ENCODE measurements around the gene DNAAF5. TPM values are rescaled to one million over a fixed set of nuclear protein-coding genes. Genes with fewer than 3 reads are reported as not detected.

DNAAF5 gene
- total RNA-seq, 2 experiments from 2014 or later = 25.5 to 27.0 TPM

DNA sequence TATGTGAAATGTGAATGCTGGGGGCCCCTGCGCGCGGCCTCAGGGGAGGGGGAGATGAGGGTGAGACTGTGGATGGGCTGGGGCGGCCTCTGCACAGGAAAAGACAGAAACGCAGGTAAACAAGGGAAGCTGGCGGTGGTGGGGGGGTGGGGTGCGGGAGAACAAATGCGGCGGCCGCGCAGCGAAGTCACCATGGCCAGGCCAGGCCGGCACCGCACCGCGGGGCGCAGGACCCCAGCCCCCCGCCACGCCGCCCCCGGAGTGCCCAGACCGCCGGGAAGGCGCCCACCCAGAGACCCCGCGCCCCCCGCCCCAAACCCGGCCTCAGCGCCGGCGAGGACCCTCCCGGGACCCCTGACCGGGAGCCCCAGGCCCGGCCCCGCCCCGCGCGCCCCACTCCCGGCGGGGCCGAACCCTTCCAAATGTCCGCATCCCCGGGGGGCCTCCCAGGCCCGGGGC, 14.5 kb upstream of the DNAAF5 start:
- H3K4me1 Mint-ChIP-seq (ENCODE audit: low read depth) = peaks cover 13% of the 10 kb centered on the region
- no peak for DNase-seq
- H3K4me3 Mint-ChIP-seq = no peak overlapping the region

DNA sequence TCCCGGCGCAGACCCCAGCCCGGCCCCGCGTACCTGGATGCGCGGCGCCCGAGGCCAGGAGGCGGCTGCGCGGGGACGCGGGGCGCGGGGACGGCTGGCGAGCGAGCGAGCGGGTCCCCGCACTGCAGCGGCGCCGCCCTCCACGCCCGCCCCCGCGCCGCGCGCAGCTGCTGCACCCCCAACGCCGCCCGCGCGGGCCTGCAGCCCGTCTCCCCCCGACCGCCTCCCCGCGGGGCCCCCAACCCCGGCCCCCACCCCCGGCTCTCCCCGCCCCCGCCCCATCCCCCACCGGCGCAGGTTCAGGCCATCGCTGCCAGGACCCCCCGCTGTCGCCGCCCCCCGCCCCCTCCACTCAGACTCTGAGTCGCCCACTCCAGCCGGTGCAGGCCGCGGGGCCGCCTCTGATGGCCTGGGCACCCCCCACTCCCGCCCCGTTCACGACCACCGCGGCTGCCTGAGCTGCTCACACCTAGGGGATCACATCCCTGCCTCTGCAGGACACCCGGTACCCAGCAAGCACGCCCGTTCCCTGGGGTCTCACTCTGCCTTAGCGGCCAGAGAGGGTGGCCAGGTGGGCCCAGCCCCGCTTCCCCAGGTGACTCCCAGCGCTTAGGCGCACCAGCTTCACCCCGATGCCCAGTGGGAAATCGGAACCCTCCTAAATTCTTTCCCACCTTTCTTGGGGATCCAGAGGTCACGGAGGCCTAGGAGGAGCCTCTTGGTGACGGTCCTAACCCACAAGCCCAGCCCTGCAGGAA, 13.9 kb upstream of the DNAAF5 start:
- H3K9me3 Mint-ChIP-seq (ENCODE audit: insufficient read depth) = no peaks in the 10 kb centered on the region
- H3K36me3 Mint-ChIP-seq (ENCODE audit: low read depth) = peaks cover 22% of the 10 kb centered on the region
- ChIA-PET POLR2A (no interaction called here), CTCF (no interaction called here)
- ATAC-seq (peak; percentile 62), DNase-seq (no peak)
- H3K27ac Mint-ChIP-seq = no peak overlapping the region
- H3K4me1 Mint-ChIP-seq (ENCODE audit: low read depth) = peaks cover 13% of the 10 kb centered on the region
- H3K27me3 Mint-ChIP-seq (ENCODE audit: low read depth) = no peaks in the 10 kb centered on the region
- H3K4me3 Mint-ChIP-seq = no peak overlapping the region

More for the DNA sequence above, 14.5 kb upstream of the DNAAF5 start:
- Mint-ChIP-seq H3K36me3 (ENCODE audit: low read depth) (peaks cover 27% of the 10 kb centered on the region), H3K27ac (no peak overlapping the region), H3K9me3 (ENCODE audit: insufficient read depth) (no peaks in the 10 kb centered on the region), H3K27me3 (ENCODE audit: low read depth) (no peaks in the 10 kb centered on the region)
- POLR2A ChIA-PET = no interaction called here
- CTCF ChIA-PET = no interaction called here
- no peak for ATAC-seq

DNA sequence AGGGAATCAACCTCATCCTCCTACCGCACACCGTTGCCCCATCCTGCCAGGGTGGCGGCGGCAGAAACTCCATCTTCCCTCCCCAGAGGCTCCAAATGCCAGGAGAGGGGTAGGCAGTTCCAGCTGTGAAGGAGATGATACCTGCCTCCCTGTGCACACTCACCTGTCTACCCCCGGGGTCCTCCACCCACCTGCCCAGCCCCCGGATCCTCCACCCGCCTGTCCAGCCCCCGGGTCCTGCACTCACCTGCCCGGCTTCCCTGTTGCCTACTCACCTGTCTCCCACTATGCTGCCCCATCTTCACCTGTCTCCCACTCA, 13.4 kb upstream of the DNAAF5 start:
- Mint-ChIP-seq H3K4me1 (ENCODE audit: low read depth) (peaks cover 13% of the 10 kb centered on the region), H3K27ac (peak overlapping the region; percentile 14), H3K4me3 (peak overlapping the region; percentile 17), H3K27me3 (ENCODE audit: low read depth) (no peaks in the 10 kb centered on the region), H3K36me3 (ENCODE audit: low read depth) (peaks cover 17% of the 10 kb centered on the region), H3K9me3 (ENCODE audit: insufficient read depth) (no peaks in the 10 kb centered on the region)
- ATAC-seq = no peak
- no peak for DNase-seq
- ChIA-PET CTCF (no interaction called here), POLR2A (no interaction called here)

DNA sequence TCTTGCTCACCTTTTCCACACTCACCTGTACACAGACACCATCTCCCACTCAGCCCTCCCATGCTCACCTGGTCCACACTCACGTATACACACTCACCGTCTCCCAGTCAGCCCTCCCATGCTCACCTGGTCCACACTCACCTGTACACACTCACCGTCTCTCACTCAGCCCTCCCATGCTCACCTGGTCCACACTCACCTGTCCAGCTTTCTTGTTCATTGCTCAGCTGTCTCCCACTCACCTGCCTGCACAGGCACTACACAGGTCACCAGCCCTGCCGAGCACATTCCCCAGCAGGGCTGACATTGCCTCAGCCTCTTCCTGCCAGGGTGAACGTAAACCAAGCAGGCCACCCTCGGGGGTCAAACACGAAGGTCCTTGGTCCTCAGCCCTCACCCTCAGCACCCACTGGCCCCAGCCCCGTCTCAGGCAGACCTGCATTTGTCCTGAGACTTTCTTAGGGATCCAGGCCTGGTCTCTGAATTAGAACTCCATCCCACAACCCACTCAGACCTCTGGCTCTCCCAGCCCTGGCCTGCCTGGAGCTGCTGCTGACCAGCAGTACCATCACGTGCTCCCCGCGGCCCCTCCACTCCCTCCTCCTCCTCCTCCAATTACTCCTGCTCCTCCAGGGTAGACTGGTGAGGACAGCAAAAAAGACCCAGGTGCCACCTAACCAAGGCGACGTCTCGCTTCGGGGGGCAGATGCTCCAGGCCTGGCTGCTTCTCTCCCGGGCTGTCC, 12.8 kb upstream of the DNAAF5 start:
- ATAC-seq = no peak
- ChIA-PET CTCF (no interaction called here), POLR2A (no interaction called here)
- Mint-ChIP-seq H3K4me3 (peak overlapping the region; percentile 17), H3K4me1 (ENCODE audit: low read depth) (peaks cover 13% of the 10 kb centered on the region), H3K36me3 (ENCODE audit: low read depth) (peaks cover 18% of the 10 kb centered on the region), H3K27ac (peak overlapping the region; percentile 14), H3K27me3 (ENCODE audit: low read depth) (no peaks in the 10 kb centered on the region), H3K9me3 (ENCODE audit: insufficient read depth) (no peaks in the 10 kb centered on the region)
- DNase-seq = no peak

DNA sequence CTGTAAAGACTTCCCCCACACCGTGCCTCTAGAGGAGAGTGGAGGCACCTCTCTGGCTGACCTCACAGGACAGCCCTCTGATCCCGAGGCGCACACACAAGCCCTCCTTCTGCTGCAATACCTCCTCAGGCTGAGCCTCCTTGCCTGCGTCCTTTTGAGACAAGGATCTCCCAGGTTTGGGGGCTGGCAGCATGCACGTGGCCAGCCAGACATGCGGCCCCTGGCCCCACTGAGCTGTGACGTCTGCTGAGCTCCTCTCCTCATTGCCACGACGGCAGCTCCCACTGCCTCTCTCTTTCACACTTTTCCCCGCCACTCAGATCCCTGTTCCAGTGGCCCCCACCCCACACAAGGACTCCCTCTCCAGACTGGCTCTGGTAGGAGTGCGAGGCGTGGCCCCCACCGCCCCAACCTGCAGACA, 12.2 kb upstream of the DNAAF5 start:
- no peak for DNase-seq

DNA sequence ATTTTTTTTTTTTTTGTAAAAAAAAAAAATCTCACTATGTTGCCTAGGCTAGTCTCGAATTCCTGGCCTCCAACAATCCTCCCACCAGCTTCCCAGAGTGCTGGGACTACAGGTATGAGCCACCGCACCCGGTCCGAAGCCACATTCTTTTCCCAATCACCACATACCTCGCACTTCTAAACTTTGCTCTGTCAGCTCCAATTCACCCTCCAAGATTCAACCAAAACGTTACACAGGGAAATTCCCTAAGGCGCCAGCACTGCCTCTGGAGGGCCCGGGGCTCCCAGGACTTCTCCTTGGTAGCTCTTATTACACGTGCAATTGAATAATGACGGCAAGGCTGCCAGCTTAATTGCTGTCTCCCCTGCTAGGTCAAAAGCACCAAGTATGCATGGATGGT, 10.3 kb upstream of the DNAAF5 start:
- no peak overlapping the region for H3K4me3 Mint-ChIP-seq
- no peak for ATAC-seq

More for the DNA sequence above, 12.2 kb upstream of the DNAAF5 start:
- Mint-ChIP-seq H3K27me3 (ENCODE audit: low read depth) (no peaks in the 10 kb centered on the region), H3K4me1 (ENCODE audit: low read depth) (peaks cover 13% of the 10 kb centered on the region), H3K36me3 (ENCODE audit: low read depth) (peaks cover 19% of the 10 kb centered on the region), H3K9me3 (ENCODE audit: insufficient read depth) (no peaks in the 10 kb centered on the region), H3K4me3 (no peak overlapping the region), H3K27ac (no peak overlapping the region)
- ChIA-PET POLR2A (no interaction called here), CTCF (no interaction called here)
- ATAC-seq = no peak

DNA sequence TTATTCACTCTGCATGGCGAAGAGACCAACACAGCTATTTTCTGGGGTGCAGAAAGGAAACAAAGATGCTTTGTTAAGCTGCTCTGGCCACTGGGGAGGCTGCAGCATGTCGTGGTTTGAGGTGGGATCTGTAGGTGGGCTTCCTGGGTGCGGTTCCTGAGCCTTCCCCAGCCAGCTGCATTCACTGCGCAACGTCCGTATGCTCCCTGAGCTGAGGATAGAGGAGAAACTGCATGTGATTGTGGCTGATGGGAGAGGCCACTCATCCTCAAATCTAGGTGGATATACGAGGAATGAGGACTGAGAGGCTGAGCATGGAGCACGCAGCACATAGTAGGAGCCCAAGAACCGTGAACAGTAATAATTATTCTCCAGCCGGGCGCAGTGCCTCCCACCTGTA, 9.9 kb upstream of the DNAAF5 start:
- ATAC-seq (no peak), DNase-seq (no peak)
- CTCF ChIA-PET = no interaction called here
- H3K27ac Mint-ChIP-seq = peak overlapping the region; percentile 9
- peaks cover 7% of the 10 kb centered on the region for H3K9me3 Mint-ChIP-seq (ENCODE audit: insufficient read depth)
- H3K4me3 Mint-ChIP-seq = no peak overlapping the region
- H3K27me3 Mint-ChIP-seq (ENCODE audit: low read depth) = no peaks in the 10 kb centered on the region
- peaks cover 10% of the 10 kb centered on the region for H3K4me1 Mint-ChIP-seq (ENCODE audit: low read depth)
- peaks cover 23% of the 10 kb centered on the region for H3K36me3 Mint-ChIP-seq (ENCODE audit: low read depth)
- POLR2A ChIA-PET = no interaction called here

More for the DNA sequence above, 10.3 kb upstream of the DNAAF5 start:
- peaks cover 10% of the 10 kb centered on the region for H3K4me1 Mint-ChIP-seq (ENCODE audit: low read depth)
- ChIA-PET POLR2A (no interaction called here), CTCF (no interaction called here)
- no peak for DNase-seq
- no peaks in the 10 kb centered on the region for H3K27me3 Mint-ChIP-seq (ENCODE audit: low read depth)
- H3K27ac Mint-ChIP-seq = peak overlapping the region; percentile 9
- H3K36me3 Mint-ChIP-seq (ENCODE audit: low read depth) = peaks cover 21% of the 10 kb centered on the region
- peaks cover 6% of the 10 kb centered on the region for H3K9me3 Mint-ChIP-seq (ENCODE audit: insufficient read depth)

DNA sequence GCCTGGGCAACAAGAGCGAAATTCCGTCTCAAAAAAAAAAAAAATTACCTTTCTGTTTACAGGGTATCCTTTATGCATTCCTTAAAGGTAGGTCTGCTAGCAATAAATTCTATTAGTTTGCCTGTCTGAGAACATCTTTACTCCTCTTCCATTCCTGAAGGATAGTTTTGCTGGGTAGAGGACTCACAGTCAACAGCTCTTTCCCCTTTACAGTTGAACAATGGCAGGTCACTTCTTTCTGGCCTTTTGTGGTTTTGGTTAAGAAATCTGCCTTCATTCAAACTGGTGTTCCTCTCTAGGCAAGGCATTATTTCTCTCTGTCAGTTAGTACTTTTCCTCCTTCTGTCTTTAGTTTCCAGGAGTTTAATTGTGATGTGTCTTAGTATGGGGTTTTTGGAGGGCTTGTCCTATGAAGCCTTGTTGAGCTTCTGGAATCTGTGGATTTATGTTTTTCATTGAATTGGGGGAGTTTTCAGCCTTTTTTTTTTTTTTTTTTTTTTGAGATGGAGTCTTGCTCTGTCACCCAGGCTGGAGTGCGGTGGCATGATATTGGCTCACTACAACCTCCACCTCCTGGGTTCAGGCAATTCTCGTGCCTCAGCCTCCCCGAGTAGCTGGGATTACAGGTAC, 4.8 kb upstream of the DNAAF5 start:
- CTCF ChIA-PET = no interaction called here
- Mint-ChIP-seq H3K27ac (no peak overlapping the region), H3K36me3 (ENCODE audit: low read depth) (peaks cover 55% of the 10 kb centered on the region), H3K27me3 (ENCODE audit: low read depth) (no peaks in the 10 kb centered on the region), H3K4me3 (no peak overlapping the region), H3K9me3 (ENCODE audit: insufficient read depth) (peaks cover 24% of the 10 kb centered on the region), H3K4me1 (ENCODE audit: low read depth) (peaks cover 12% of the 10 kb centered on the region)
- no peak for ATAC-seq
- POLR2A ChIA-PET = no interaction called here
- DNase-seq = no peak

DNA sequence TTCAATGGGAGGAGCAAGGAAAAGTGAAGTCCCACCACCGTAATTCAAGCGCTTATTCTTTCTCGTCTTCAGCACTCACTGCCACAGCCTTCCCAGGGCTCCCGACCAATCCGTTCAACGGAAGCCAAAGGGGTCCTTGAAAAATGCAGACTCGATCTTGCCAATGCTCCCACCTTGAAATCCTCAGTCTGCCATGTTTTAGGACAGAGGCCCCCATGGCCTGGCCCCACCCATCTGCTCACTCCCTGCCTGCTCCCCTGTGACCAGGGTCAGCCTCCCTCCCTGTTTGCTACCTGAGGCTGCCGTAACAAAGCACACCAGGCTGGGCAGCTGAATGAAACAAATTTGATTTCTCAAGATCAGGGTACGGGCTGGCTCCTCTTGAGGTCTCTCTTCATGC, 3.0 kb upstream of the DNAAF5 start:
- Mint-ChIP-seq H3K27me3 (ENCODE audit: low read depth) (no peaks in the 10 kb centered on the region), H3K4me3 (no peak overlapping the region)
- POLR2A ChIA-PET = no interaction called here

DNA sequence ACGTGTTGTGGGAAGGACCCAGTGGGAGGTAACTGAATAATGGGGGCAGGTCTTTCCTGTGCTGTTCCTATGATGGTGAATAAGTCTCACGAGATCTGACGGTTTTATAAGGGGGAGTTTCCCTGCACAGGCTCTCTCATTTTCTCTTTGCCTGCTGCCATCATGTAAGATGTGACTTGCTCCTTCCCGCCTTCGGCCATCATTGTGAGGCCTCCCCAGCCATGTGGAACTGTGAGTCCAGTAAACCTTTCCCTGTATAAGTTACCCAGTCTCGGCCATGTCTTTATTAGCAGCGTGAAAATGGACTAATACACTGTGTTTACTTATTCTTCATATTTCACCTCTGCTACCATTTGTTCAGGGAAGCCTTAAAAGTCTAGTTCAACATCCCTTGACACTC, 2.2 kb upstream of the DNAAF5 start:
- Mint-ChIP-seq H3K4me3 (no peak overlapping the region), H3K27ac (no peak overlapping the region), H3K4me1 (ENCODE audit: low read depth) (peaks cover 28% of the 10 kb centered on the region), H3K9me3 (ENCODE audit: insufficient read depth) (peaks cover 24% of the 10 kb centered on the region), H3K36me3 (ENCODE audit: low read depth) (peaks cover 55% of the 10 kb centered on the region), H3K27me3 (ENCODE audit: low read depth) (no peaks in the 10 kb centered on the region)
- ChIA-PET POLR2A (no interaction called here), CTCF (no interaction called here)
- no peak for DNase-seq
- no peak for ATAC-seq

More for the DNA sequence above, 3.0 kb upstream of the DNAAF5 start:
- no peak for DNase-seq
- CTCF ChIA-PET = no interaction called here
- Mint-ChIP-seq H3K27ac (no peak overlapping the region), H3K9me3 (ENCODE audit: insufficient read depth) (peaks cover 24% of the 10 kb centered on the region), H3K36me3 (ENCODE audit: low read depth) (peaks cover 57% of the 10 kb centered on the region), H3K4me1 (ENCODE audit: low read depth) (peaks cover 23% of the 10 kb centered on the region)
- ATAC-seq = no peak

DNA sequence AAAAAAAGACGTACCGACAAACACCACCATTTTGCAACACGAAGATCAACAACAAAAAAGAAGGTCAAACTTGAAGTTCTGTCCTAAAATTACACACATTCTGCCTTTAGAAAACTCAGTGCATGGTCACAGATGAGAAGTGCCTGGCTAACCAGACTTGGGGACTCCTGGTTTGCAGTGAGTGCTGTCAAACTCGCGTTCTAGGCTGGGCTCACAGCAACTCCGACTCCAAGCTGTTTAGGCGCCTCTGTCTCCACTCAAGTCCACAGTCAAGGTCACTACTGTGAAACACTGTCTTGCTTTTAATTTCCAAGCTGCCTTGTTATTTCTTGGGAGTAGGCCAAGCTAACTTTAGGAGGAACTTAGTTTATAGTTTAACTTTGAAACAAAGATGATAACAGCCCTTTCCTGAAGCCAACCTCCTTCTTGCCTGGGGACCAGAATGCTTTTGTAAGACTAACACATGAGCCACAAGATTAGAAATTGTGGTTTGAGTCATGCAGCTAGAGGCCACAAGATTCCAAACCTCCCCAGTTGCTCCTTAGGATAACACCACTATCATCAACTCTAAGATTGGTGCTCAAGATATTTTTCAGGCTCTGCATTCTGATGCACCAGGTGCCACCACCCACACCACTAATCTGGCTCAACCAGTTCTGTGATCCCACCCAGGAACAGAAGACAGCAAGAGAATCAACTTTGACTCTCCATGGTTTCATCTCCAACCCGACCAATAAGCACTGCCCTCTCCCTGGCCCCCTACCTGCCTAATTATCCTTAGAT, 1.1 kb upstream of the DNAAF5 start:
- Mint-ChIP-seq H3K27ac (peak overlapping the region; percentile 68), H3K4me1 (ENCODE audit: low read depth) (peaks cover 28% of the 10 kb centered on the region), H3K9me3 (ENCODE audit: insufficient read depth) (peaks cover 24% of the 10 kb centered on the region), H3K4me3 (peak overlapping the region; percentile 76), H3K36me3 (ENCODE audit: low read depth) (peaks cover 58% of the 10 kb centered on the region), H3K27me3 (ENCODE audit: low read depth) (no peaks in the 10 kb centered on the region)
- ATAC-seq (no peak), DNase-seq (no peak)
- ChIA-PET CTCF (no interaction called here), POLR2A (interaction anchor here (1.0 to 1.8 kb wide), 2 partner anchors 107 to 115 kb away, joined by 3 to 10 read pairs; no protein-coding TSS in a partner anchor)

DNA sequence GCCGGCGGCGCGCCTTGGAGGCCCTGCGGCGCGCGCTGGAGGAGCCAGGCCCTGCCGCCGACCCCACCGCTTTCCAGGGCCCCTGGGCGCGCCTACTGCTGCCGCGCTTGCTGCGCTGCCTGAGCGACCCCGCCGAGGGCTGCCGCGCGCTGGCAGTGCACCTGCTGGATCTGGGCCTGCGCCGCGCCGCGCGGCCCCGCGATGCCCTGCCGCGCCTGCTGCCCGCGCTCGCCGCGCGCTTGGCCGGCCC, 280 bp downstream of the DNAAF5 start:
- DNase-seq = no peak
- ChIA-PET POLR2A (interaction anchor here (1.3 to 1.8 kb wide), 2 partner anchors 109 to 125 kb away, joined by 3 to 10 read pairs; no protein-coding TSS in a partner anchor), CTCF (no interaction called here)
- peaks cover 16% of the 10 kb centered on the region for H3K9me3 Mint-ChIP-seq (ENCODE audit: insufficient read depth)
- peak; percentile 50 for ATAC-seq
- H3K4me3 Mint-ChIP-seq = no peak overlapping the region
- H3K36me3 Mint-ChIP-seq (ENCODE audit: low read depth) = peaks cover 58% of the 10 kb centered on the region
- H3K27ac Mint-ChIP-seq = no peak overlapping the region
- peaks cover 28% of the 10 kb centered on the region for H3K4me1 Mint-ChIP-seq (ENCODE audit: low read depth)
- H3K27me3 Mint-ChIP-seq (ENCODE audit: low read depth) = no peaks in the 10 kb centered on the region
